GM12872 (cell line): ENCODE results near the gene NACA2.

Experiments
- CTCF ChIP-seq: IDR thresholded peaks from 3 replicates; pipeline ENCODE4 v1.5.1; 2011; ENCODE audit warnings: low read depth, mild to moderate bottlenecking, low read length, moderate library complexity; ENCODE audit not compliant: insufficient read depth

NACA2 gene

DNA sequence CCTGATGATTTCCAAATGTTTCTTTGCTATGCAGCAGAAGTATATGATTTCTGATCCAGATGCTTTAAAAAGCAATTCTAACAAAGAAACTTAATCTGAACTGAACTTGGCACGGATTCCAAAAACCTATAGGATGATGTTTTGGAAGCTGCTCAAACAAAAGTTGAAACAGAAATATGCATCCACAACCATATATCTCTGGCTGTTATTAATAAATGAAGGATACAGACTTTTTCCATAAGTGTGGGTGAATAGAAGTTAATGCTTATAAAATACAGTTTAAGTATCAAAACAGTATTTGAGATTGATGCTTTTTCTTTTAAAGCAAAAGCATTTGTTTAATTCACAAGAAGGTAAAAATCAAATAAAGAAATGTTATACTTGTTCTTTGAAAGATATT is 27.9 kb upstream of the NACA2 start:
- TF ChIP-seq CTCF = no peak

DNA sequence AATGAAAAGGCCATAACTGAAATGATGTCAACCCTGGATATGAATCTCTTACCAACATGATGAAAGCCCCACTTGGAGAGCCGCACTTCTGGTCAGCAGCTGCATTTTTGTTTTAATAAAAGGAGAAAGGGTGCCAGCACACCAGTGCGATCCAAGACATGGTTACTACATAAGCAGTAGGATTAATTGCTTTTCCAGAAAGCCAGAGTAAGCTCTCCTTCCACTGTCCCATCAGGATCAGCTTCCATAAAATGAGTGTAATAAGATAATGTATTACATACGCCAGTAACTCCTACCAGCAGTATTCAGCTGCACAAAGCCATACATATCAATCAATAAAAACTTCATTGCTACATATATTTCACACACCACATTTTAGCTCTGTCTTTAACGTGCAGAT is 26.3 kb upstream of the NACA2 start:
- TF ChIP-seq CTCF = no peak

DNA sequence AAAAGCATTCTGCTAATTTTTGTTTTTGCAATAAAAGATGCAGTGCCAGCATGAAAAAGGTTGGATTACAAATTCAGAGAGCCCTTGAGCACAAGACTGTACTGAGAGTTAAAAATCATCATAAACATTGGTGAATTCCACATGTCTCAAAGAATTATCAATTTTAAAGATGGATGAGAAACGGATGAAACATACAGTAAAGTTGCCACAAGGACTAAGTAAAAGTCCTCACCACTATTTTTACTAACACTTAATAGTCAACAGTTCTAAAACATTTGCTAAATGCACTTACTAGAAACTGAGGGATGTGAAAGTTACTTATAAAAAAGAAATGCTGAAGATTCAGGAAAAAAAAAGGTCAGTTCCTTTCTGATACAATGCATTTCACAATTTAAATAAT is 25.8 kb upstream of the NACA2 start:
- TF ChIP-seq CTCF = no peak

GRCh38 chr17:61614219-61614618 is 23.2 kb upstream of the NACA2 start:
- no peak for TF ChIP-seq CTCF

GRCh38 chr17:61611323-61611722 is 20.3 kb upstream of the NACA2 start:
- no peak for TF ChIP-seq CTCF

GRCh38 chr17:61605692-61606091 is 14.7 kb upstream of the NACA2 start:
- TF ChIP-seq CTCF = no peak

- no peak for TF ChIP-seq CTCF
These were observed 10.3 kb upstream of the NACA2 start for GRCh38 chr17:61601297-61601696.

DNA sequence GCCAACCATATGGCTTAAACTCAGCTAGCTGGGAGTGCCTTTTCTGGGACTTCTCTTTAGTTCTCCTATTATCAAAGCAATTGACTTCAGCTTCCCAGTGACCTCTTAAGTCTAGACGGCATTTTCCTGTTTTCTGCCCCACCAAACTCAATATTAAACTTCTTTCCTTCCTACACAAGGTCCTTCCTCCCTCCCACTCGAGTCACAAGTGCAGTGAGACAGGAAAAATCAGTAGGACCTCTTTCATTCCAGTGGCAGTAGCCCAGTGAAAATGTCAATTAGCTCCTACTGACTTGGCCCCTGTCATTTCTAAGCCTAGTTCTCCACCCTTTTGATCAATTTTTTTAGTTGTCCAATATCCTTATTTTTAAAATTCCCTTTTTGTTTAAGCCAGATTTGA is 9.6 kb upstream of the NACA2 start:
- no peak for TF ChIP-seq CTCF
